Testis (tissue), 3 donors: Measurements from ENCODE around the gene GNPDA2. TPM values are rescaled to one million over a fixed set of nuclear protein-coding genes. Genes with fewer than 3 reads are reported as not detected.

Source experiments
- DNase-seq: peaks from one replicate; pipeline ENCODE4 v3.0.0-alpha.2; 2019
- H3K27ac ChIP-seq, 2 donors: fragments of 200-600 bp; sonication (generic); one replicate each; pipeline ENCODE4 v1.5.1; 2019
- H3K27me3 ChIP-seq: fragments of 200-600 bp; sonication (generic); one replicate; pipeline ENCODE4 v1.5.1; 2019
- H3K36me3 ChIP-seq: fragments of 200-600 bp; sonication (generic); one replicate; pipeline ENCODE4 v1.5.1; 2017; ENCODE audit warnings: low read depth; ENCODE audit errors: missing control alignments
- H3K4me1 ChIP-seq: fragments of 200-600 bp; sonication (generic); one replicate; pipeline ENCODE4 v1.5.1; 2019
- H3K4me3 ChIP-seq, 2 donors: fragments of 200-600 bp; sonication (generic); one replicate each; pipeline ENCODE4 v1.5.1; 2017 to 2019
- H3K9me3 ChIP-seq: fragments of 200-600 bp; sonication (generic); one replicate; pipeline ENCODE4 v1.5.1; 2017
- CTCF ChIP-seq, 3 experiments: fragments of 450-650 bp in 2 of 3; fragments of 200-600 bp in 1 of 3; sonication (generic) in 1 of 3; IDR thresholded peaks; one replicate each; pipeline ENCODE4 v1.5.1; 2016 to 2019; ENCODE audit warnings: antibody characterized with exemption in 3 of 3, mild to moderate bottlenecking in 2 of 3, moderate library complexity in 1 of 3
- POLR2A ChIP-seq: fragments of 450-650 bp; IDR thresholded peaks from one replicate; pipeline ENCODE4 v1.6.1; 2017; ENCODE audit warnings: antibody characterized with exemption, mild to moderate bottlenecking, moderate library complexity
- WGBS, 2 donors: methylation state at CpG; one replicate each; pipeline ENCODE4 v1.1.5; 2018; 5-methylcytosine and 5-hydroxymethylcytosine counted together
- intact Hi-C: fragments of 100-400 bp; cut with DNase I; formaldehyde crosslinking; loops from one replicate; pipeline ENCODE4 v1.15.1; 2023; ENCODE audit warnings: low total_unique reads
- polyA plus RNA-seq: library from polyadenylated mRNA; stranded (reverse); fragments of 350-450 nt; fragmentation: Illumina TruSeq; extraction: RNeasy Lipid Tissue Mini Kit (QIAGEN cat#74804); gene quantifications from one replicate; pipeline ENCODE4 v1.2.3, GENCODE V29; 2014; ENCODE audit warnings: low read depth, low replicate concordance; ENCODE audit not compliant: insufficient read depth
- total RNA-seq, 2 donors: library from RNA; depleted of rRNA; stranded (reverse); fragments of >200 nt; gene quantifications; one replicate each; pipeline ENCODE4 v1.2.3, GENCODE V29; 2016

Gene GNPDA2
- total and polyA plus RNA-seq, 3 donors from 2014 or later, result 14.1 to 18.2 (median 16.4) TPM

GRCh38 chr4:44679060-44679459 is 47.3 kb downstream of the GNPDA2 start:
- no peaks in the 10 kb centered on the region for H3K27me3 ChIP-seq
- no peaks in the 10 kb centered on the region for H3K9me3 ChIP-seq
- peak overlapping the region; percentile 93 to 95 for H3K27ac ChIP-seq
- H3K4me3 ChIP-seq, result peak overlapping the region; percentile 82 to 98
- peaks cover 6% of the 10 kb centered on the region for H3K4me1 ChIP-seq
- intact Hi-C loops, result no loop called here
- DNase-seq, result no peak
- WGBS, 2 donors, result 5% methylated on average over 3 of the region's 3 CpGs
- H3K36me3 ChIP-seq, result no peaks in the 10 kb centered on the region
- no peak for TF ChIP-seq CTCF (IDR thresholded peaks at IDR 0.05)
- TF ChIP-seq POLR2A, result no peak

GRCh38 chr4:44678094-44679041 is 48.0 kb downstream of the GNPDA2 start, which contains the start of gene GUF1:
Gene GUF1, plus strand, starts transcription at chr4:44678420. Its CDS starts 203 bp downstream, at chr4:44678623.
- H3K27me3 ChIP-seq, result no peaks in the 10 kb centered on the region
- H3K27ac ChIP-seq, result peak within 1 kb of the TSS; percentile 93 to 95
- H3K9me3 ChIP-seq, result no peaks in the 10 kb centered on the region
- WGBS, 2 donors, result 1% methylated on average over 44 to 57 of the region's 57 CpGs
- H3K4me1 ChIP-seq, result peaks cover 6% of the 10 kb centered on the region
- peak; percentile 94 for DNase-seq
- TF ChIP-seq POLR2A, result no peak
- no peak for TF ChIP-seq CTCF (IDR thresholded peaks at IDR 0.05)
- intact Hi-C loops, result no loop called here
- peak within 1 kb of the TSS; percentile 82 to 98 for H3K4me3 ChIP-seq
- no peaks in the 10 kb centered on the region for H3K36me3 ChIP-seq

GRCh38 chr4:44675366-44675765 is 51.0 kb downstream of the GNPDA2 start:
- Histone ChIP-seq H3K27me3 (no peaks in the 10 kb centered on the region), H3K4me1 (peaks cover 6% of the 10 kb centered on the region), H3K36me3 (no peaks in the 10 kb centered on the region), H3K9me3 (no peaks in the 10 kb centered on the region), H3K4me3 (no peak overlapping the region), H3K27ac (no peak overlapping the region)
- WGBS, 2 donors, result 42 to 54% methylated on average over 5 of the region's 5 CpGs
- intact Hi-C loops, result no loop called here
- DNase-seq, result no peak
- TF ChIP-seq POLR2A (no peak), CTCF (IDR thresholded peaks at IDR 0.05) (no peak)

- no peaks in the 10 kb centered on the region for H3K27me3 ChIP-seq
- H3K36me3 ChIP-seq, result no peaks in the 10 kb centered on the region
- TF ChIP-seq CTCF (IDR thresholded peaks at IDR 0.05) (no peak), POLR2A (no peak)
- 78 to 90% methylated on average over 1 of the region's 1 CpG for WGBS, 2 donors
- H3K27ac ChIP-seq, result no peak overlapping the region
- no peaks in the 10 kb centered on the region for H3K9me3 ChIP-seq
- intact Hi-C loops, result no loop called here
- peaks cover 6% of the 10 kb centered on the region for H3K4me1 ChIP-seq
- no peak for DNase-seq
- H3K4me3 ChIP-seq, result no peak overlapping the region
Measured at GRCh38 chr4:44674471-44674870, 51.9 kb downstream of the GNPDA2 start.
